Measurements from ENCODE around the gene OR52L1. TPM values are rescaled to one million over a fixed set of nuclear protein-coding genes. Genes with fewer than 3 reads are reported as not detected.

The OR52L1 gene
- not detected for total RNA-seq

DNA sequence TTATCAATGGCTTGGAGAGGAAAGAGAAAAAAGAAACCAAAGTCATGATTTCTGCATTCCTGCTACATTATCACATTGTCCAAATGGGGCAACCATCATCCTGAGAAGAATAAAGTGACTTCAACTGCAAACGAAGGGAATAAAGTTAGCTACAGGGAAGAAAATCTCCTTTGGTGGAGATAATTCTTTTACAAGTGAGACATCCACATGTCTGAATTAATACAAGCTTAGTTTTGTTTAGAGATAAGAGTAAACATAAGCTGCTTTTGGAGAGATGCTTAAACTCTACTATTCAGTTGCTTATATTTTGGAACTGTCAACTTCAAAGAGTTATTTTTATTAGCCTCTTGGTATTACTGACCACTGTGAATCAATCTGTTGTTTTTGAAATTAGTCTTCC is at the start of gene OR52L1:
Gene OR52L1, minus strand, starts transcription at position 101 of the 400 bp plus-strand sequence. Its CDS starts 55 bp downstream, at position 46.
- H3K27me3 Mint-ChIP-seq: peaks cover 10% of the 10 kb centered on the region
- no peak within 1 kb of the TSS for H3K27ac Mint-ChIP-seq

DNA sequence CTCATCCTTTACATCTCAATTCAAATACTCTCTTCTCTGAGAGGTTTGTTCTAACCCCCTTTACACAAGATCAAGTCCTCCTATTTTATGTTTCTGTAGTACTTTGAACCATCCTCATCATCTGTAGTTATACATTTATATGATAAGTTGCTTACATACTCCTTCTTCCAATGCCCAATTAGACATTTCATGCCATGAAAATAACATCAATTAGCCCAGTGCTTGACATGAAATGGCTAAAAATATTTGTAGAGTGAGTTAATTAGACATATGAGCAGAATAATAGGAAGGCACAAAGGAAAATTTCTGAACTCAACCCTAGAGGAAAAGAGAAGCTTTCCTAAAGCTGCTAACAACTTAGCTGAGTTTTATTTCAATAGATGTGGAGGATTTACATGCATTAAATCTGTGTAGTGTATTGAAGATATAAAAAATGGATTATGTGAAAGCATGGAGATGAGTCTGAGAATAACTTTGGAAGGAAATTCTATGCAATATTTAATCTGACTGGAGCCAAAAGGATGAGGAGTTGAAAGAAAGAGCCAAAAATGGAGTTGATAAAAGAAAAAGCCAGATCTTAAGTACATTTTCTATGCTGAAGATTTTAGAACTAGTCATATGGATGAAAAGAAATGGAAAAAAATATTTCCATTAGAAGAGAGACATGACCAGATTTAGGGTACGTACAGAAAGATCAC is 44.1 kb upstream of the OR52L1 start, which contains the start of gene OR56A1:
Gene OR56A1, minus strand, starts transcription at position 51 of the 698 bp plus-strand sequence. CDS start 3,066 bp downstream, outside the sequence.
- DNase-seq: no peak
- Mint-ChIP-seq H3K27ac (no peak within 1 kb of the TSS), H3K9me3 (no peaks in the 10 kb centered on the region), H3K36me3 (no peaks in the 10 kb centered on the region), H3K27me3 (peaks cover 13% of the 10 kb centered on the region), H3K4me1 (no peaks in the 10 kb centered on the region), H3K4me3 (no peak within 1 kb of the TSS)
- POLR2A ChIA-PET: no interaction called here
- ATAC-seq (ENCODE audit: low read depth): no peak

More for the DNA sequence above, at the start of gene OR52L1:
- POLR2A ChIA-PET: no interaction called here
- Mint-ChIP-seq H3K36me3 (no peaks in the 10 kb centered on the region), H3K4me1 (no peaks in the 10 kb centered on the region), H3K4me3 (no peak within 1 kb of the TSS), H3K9me3 (no peaks in the 10 kb centered on the region)
- no peak for ATAC-seq (ENCODE audit: low read depth)
- no peak for DNase-seq

DNA sequence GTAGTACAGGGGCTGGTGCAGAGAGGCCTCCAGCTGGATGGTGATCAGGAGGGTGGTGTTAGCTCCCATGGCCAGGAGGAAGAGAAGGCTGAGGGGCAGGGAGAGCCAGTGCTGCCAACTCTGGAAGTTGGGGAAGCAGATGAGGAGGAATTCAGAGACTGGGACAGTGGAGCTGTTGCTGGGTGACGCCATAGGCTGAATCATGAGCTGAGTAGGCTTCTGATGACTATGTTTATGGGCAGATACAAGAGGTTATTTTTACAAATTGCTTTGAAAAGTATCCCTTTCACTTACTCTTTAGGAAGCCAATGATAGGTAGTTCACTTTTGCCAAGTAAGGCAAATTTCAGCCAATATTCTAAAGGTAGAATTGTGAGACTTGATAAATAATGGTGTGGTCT is 40.7 kb upstream of the OR52L1 start:
- POLR2A ChIA-PET: no interaction called here
- no peak overlapping the region for H3K4me3 Mint-ChIP-seq

DNA sequence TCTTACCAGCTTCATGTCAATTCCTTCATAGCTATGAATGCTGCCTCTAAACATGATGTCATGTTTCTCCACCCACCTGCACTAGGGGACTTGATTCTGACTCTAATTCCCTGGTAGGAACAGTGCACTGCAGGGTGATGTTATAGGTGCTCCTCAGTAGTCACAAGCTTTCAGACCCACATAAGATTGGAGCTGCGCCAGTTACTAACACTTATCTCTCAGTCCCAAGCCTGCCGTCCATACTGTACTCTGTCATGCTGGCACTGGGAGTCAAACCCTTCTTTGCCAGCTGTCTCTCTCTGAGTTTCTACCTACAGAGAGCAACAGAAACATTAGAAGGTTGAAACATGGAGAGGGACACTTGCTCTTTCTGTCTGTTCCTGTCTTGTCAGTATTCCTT is 38.3 kb upstream of the OR52L1 start:
- no peaks in the 10 kb centered on the region for H3K36me3 Mint-ChIP-seq
- H3K4me1 Mint-ChIP-seq: no peaks in the 10 kb centered on the region
- no peaks in the 10 kb centered on the region for H3K9me3 Mint-ChIP-seq
- POLR2A ChIA-PET: no interaction called here
- H3K27ac Mint-ChIP-seq: no peak overlapping the region
- no peak for ATAC-seq (ENCODE audit: low read depth)
- H3K27me3 Mint-ChIP-seq: peaks cover 16% of the 10 kb centered on the region
- DNase-seq: no peak
- no peak overlapping the region for H3K4me3 Mint-ChIP-seq

More for the DNA sequence above, 40.7 kb upstream of the OR52L1 start:
- H3K27ac Mint-ChIP-seq: no peak overlapping the region
- no peak for ATAC-seq (ENCODE audit: low read depth)
- no peaks in the 10 kb centered on the region for H3K4me1 Mint-ChIP-seq
- DNase-seq: no peak
- no peaks in the 10 kb centered on the region for H3K36me3 Mint-ChIP-seq
- H3K9me3 Mint-ChIP-seq: no peaks in the 10 kb centered on the region
- H3K27me3 Mint-ChIP-seq: peaks cover 10% of the 10 kb centered on the region

DNA sequence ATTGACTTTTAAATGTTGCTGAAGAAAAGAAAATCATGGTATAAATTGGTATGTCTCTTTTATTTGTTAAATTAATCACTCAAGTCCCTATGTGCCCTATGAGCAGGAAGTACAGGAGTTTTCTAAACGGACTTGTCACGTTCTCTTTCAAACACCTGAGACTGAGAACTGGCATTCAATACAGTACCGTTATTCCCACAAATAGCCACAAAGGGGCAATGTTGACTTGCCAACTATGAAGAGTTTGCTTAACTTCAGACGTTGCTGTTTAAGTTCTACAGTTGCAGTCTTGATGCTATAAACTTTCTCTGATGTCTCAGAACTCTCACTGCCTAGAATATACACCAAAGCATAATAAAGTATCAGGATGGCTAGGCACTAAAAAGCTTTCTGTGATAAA is 36.2 kb upstream of the OR52L1 start:
- POLR2A ChIA-PET: no interaction called here
- Mint-ChIP-seq H3K27ac (no peak overlapping the region), H3K27me3 (peaks cover 29% of the 10 kb centered on the region), H3K36me3 (no peaks in the 10 kb centered on the region), H3K4me3 (no peak overlapping the region), H3K4me1 (no peaks in the 10 kb centered on the region), H3K9me3 (no peaks in the 10 kb centered on the region)
- ATAC-seq (ENCODE audit: low read depth): peak; percentile 33
- DNase-seq: no peak

DNA sequence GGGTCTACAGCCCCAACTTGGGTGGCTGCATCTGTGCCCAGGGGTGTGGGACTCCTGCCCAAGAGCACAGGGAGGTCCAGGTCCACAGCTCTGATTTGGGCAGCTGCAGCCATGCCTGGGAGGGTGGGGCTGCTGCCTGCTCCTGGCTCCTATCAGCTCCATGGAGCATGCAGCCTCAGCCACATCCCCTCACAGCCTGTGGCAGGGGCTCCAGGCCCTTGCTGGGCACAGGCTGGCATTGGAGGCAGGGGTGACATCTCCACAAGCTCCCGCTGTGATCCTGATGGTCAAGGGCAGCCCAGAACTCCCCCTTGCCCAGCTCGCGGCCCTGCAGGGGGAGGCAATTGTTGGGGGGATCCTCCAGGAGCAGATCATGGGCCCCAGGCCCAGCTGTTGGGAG is 26.3 kb upstream of the OR52L1 start:
- DNase-seq: no peak
- Mint-ChIP-seq H3K27ac (no peak overlapping the region), H3K4me1 (no peaks in the 10 kb centered on the region), H3K36me3 (no peaks in the 10 kb centered on the region), H3K4me3 (no peak overlapping the region), H3K9me3 (peaks cover 3% of the 10 kb centered on the region), H3K27me3 (peaks cover 11% of the 10 kb centered on the region)
- POLR2A ChIA-PET: no interaction called here
- ATAC-seq (ENCODE audit: low read depth): no peak

DNA sequence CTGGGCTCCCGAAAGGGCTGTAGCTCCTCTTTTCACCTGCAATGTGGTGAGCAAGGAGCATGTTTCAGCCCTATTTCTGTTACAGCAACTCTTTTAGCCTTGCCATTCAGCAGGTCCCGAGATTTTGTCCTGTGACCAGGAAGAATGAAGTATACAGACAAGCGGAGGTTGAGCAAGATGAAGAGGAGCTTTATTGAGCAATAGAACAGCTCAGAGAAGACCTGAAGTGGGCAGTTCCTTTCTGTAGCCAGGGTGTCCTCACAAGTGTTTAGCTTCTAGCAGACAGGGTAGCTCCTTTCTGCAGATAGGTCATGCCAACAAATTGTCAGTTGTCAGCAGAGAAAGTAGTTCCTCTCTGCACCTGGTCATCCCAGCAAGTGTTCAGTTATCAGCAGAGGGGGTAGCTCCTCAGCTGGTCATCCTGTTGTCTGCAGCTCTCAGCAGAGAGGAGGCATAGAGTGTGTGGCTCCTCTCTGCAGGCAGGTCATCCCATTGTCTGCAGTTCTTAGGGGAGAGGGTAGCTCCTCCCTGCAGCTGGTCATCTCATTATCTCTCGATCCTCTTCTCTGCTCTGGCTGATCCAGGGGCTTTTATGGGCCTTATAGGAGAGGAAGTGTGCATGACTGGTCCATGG is 25.4 kb upstream of the OR52L1 start:
- POLR2A ChIA-PET: no interaction called here
- no peak for DNase-seq
- ATAC-seq (ENCODE audit: low read depth): no peak
- H3K36me3 Mint-ChIP-seq: no peaks in the 10 kb centered on the region
- no peak overlapping the region for H3K27ac Mint-ChIP-seq
- peaks cover 11% of the 10 kb centered on the region for H3K27me3 Mint-ChIP-seq
- peaks cover 3% of the 10 kb centered on the region for H3K9me3 Mint-ChIP-seq
- H3K4me3 Mint-ChIP-seq: no peak overlapping the region
- no peaks in the 10 kb centered on the region for H3K4me1 Mint-ChIP-seq

DNA sequence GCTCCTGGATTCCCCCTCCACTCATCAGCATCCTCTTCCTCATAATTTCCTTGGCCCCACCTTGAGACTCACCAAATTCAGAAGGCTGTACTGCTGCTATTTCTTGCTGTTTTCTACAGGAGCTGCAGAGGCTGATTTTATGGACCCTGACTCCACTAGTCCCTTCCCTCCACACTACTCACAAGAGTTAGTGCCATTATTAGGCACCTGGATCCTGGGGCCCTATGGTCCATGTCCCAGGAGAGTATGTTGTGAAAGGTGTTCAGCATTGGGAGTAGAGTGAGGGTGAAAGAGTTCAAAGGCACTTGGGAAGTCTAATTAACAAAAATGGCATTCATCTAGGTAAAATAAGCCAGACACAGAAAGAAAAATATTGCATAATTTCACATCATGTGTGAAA is 20.1 kb upstream of the OR52L1 start, which contains the start of gene OR56A4:
Gene OR56A4, minus strand, starts transcription at position 101 of the 400 bp plus-strand sequence. CDS start 3,954 bp downstream, outside the sequence.
- DNase-seq (no peak), ATAC-seq (ENCODE audit: low read depth) (no peak)
- Mint-ChIP-seq H3K4me1 (no peaks in the 10 kb centered on the region), H3K4me3 (no peak within 1 kb of the TSS), H3K36me3 (no peaks in the 10 kb centered on the region), H3K9me3 (no peaks in the 10 kb centered on the region), H3K27me3 (peaks cover 17% of the 10 kb centered on the region), H3K27ac (no peak within 1 kb of the TSS)
- POLR2A ChIA-PET: no interaction called here

DNA sequence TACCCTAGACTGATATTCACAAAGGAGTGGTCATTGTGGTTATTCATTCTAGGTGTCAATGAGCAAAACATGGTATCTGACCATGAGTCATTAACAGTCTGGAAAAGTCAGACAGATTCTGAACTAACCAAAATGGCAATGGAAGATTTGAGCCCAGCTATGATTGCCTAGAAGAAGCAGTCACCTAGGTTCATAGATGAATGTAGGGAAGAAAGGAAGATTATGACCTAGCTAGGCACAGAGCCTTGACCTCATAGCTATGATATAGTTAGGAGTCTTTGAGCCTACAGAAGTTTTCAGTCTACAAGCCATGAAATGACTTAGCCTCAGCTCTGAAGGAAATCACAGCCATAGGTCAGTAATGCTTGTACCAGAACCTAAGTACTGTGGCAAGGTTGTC is 19.6 kb upstream of the OR52L1 start:
- Mint-ChIP-seq H3K36me3 (no peaks in the 10 kb centered on the region), H3K27me3 (peaks cover 17% of the 10 kb centered on the region), H3K27ac (no peak overlapping the region), H3K4me3 (no peak overlapping the region), H3K9me3 (no peaks in the 10 kb centered on the region), H3K4me1 (no peaks in the 10 kb centered on the region)
- no peak for DNase-seq
- ATAC-seq (ENCODE audit: low read depth): no peak
- POLR2A ChIA-PET: no interaction called here

DNA sequence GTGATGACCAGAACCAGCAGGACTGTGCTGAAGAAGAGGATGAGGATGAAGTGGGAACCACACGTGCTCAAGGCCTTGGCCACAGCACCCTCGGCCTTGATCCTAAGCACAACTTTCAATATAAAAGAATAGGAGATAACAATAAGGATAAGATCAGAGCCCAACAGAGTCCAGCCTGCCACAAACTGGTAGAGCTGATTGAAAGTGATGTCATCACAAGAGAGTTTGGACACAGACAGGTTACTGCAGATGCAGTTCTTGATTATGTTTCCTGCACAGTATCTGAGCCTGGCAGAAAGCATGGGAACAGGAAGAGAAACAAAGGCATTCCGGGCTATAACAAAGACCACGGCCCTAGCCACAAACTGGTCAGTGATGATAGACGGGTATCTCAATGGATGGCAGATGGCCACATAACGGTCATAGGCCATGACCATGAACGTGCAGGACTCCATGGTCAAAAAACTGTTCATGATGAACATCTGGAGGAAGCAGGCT is 15.5 kb upstream of the OR52L1 start:
- H3K4me3 Mint-ChIP-seq: no peak overlapping the region
- ATAC-seq (ENCODE audit: low read depth): no peak

DNA sequence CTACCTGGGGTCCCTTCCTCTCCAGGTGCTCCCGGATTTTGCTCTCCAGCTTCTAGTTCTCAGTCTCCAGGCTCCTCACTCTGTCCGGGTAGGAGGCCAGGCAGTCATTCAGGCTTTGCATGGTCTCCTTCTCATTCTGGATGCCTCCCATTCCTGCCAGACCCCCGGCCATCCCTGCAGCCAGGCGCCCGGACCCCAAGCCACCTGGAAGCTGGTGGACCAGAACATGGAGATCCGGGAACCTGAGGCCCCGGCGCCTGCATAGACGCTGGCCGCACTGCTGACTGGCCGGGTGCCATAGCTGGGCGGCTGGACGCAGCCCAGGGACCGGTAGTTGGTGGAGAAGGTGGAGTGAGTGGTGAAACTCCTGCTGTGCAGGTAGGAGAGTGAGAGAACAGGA is 8.0 kb upstream of the OR52L1 start:
- DNase-seq (no peak), ATAC-seq (ENCODE audit: low read depth) (no peak)
- H3K36me3 Mint-ChIP-seq: no peaks in the 10 kb centered on the region
- H3K27ac Mint-ChIP-seq: no peak overlapping the region
- POLR2A ChIA-PET: no interaction called here
- peaks cover 14% of the 10 kb centered on the region for H3K27me3 Mint-ChIP-seq
- H3K9me3 Mint-ChIP-seq: no peaks in the 10 kb centered on the region
- no peak overlapping the region for H3K4me3 Mint-ChIP-seq
- no peaks in the 10 kb centered on the region for H3K4me1 Mint-ChIP-seq

More for the DNA sequence above, 15.5 kb upstream of the OR52L1 start:
- H3K4me1 Mint-ChIP-seq: no peaks in the 10 kb centered on the region
- POLR2A ChIA-PET: no interaction called here
- H3K36me3 Mint-ChIP-seq: no peaks in the 10 kb centered on the region
- peaks cover 13% of the 10 kb centered on the region for H3K27me3 Mint-ChIP-seq
- no peak overlapping the region for H3K27ac Mint-ChIP-seq
- no peaks in the 10 kb centered on the region for H3K9me3 Mint-ChIP-seq
- DNase-seq: no peak

DNA sequence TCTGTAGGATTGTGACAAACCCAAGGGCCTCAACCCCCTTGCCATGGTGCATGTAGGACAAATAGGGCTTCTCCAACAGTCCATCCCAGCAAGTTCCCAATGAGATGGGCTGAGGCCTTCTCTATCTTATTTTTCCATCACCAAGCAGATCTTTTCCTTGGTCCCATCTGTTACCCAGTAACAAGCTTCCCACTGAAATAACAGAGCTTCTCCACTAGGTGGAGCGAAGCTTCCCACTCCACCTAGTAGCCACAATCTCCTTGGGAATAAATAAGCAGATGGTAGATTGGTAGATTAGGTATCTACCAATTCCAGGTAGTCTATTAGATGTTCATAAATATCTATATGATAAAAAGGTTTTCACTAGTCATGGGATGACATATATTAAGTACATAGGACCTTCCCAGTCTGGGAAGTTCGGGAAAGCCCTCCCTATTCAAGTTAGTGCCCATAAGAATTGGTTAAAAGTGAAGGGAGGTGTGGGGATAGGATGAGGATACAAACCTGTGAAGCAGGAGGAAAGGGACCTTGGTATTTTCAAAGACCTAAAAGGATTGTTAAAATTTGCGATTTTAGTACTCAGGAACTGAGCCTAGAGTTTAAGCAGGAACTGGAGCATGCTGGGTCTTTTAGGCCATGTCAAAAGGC is 5.9 kb upstream of the OR52L1 start:
- POLR2A ChIA-PET: no interaction called here
- Mint-ChIP-seq H3K36me3 (no peaks in the 10 kb centered on the region), H3K4me1 (no peaks in the 10 kb centered on the region), H3K9me3 (no peaks in the 10 kb centered on the region), H3K27me3 (peaks cover 11% of the 10 kb centered on the region), H3K27ac (no peak overlapping the region), H3K4me3 (no peak overlapping the region)
- ATAC-seq (ENCODE audit: low read depth) (no peak), DNase-seq (no peak)

DNA sequence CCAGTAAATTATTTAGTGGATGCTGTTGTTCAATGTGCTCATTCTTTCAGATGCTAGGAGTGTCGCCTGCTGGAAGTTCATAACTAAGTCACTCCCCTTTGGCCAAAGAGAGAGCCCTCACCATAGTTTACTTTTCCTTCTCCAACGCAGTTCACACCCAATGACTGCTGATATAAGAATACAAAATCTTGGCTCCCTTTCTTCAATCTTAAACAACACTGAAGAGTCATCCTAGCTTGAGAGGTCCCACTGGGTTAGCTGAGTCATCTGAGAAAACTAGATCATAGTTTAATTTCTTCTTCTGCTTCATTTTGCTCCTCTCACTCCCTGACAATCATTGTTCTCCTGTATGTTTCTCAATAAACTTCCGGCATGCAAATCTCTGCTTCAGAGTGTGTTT is 5.4 kb upstream of the OR52L1 start:
- H3K4me1 Mint-ChIP-seq: no peaks in the 10 kb centered on the region
- POLR2A ChIA-PET: no interaction called here
- no peaks in the 10 kb centered on the region for H3K36me3 Mint-ChIP-seq
- peaks cover 11% of the 10 kb centered on the region for H3K27me3 Mint-ChIP-seq
- H3K9me3 Mint-ChIP-seq: no peaks in the 10 kb centered on the region
- H3K4me3 Mint-ChIP-seq: no peak overlapping the region
- ATAC-seq (ENCODE audit: low read depth) (no peak), DNase-seq (no peak)
- no peak overlapping the region for H3K27ac Mint-ChIP-seq

DNA sequence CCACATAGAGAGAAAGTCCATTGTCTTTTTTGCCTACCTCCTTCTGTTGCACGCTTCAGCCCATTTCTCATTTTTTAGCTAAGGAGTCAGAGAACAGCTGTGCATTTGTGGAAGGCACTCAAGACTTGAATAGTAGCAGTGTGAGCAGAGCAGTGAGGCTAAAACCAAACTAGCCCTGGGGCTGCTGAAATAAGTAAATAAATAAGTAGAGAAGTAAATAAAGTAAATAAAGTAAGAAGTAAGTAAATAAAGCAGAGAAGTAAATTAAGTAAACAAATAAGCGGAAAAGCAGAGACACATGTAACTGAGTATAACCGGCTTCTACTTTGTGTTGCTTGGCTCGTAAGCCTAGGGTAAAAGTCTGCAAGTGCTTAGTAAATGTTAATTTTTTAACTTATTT is 2.4 kb upstream of the OR52L1 start:
- no peaks in the 10 kb centered on the region for H3K4me1 Mint-ChIP-seq
- ATAC-seq (ENCODE audit: low read depth): no peak
- peaks cover 10% of the 10 kb centered on the region for H3K27me3 Mint-ChIP-seq
- H3K36me3 Mint-ChIP-seq: no peaks in the 10 kb centered on the region
- H3K27ac Mint-ChIP-seq: no peak overlapping the region
- H3K9me3 Mint-ChIP-seq: no peaks in the 10 kb centered on the region
- POLR2A ChIA-PET: no interaction called here
- no peak for DNase-seq
- H3K4me3 Mint-ChIP-seq: no peak overlapping the region

Data from activated naive CD8-positive, alpha-beta T cell treated with anti-CD3 and anti-CD28 coated beads, Interleukin-2, amount 10 ng/mL, durations not matched to agents 7 days and 5 days (primary cell).